GM13976 (cell line): Measurements from ENCODE around the gene APIP.

Source experiments
- DNase-seq: peaks from one replicate; pipeline ENCODE4 v3.0.0; 2012; ENCODE audit warnings: low spot score
- in situ Hi-C: fragments of 300-500 bp; cut with MboI; formaldehyde crosslinking; loops from one replicate; pipeline ENCODE4 v1.12.0; 2022; ENCODE audit warnings: low sequenced_read_pairs, mixed read lengths, inconsistent platforms; ENCODE audit not compliant: unreplicated experiment
- TF ChIP-seq, protein P1 (sequence below): IDR thresholded peaks from 2 replicates; pipeline ENCODE4 v1.5.1; 2012; ENCODE audit warnings: borderline replicate concordance, mild to moderate bottlenecking; ENCODE audit not compliant: insufficient read depth; ENCODE audit errors: extremely low read depth, missing control alignments, control extremely low read depth

APIP gene

DNA sequence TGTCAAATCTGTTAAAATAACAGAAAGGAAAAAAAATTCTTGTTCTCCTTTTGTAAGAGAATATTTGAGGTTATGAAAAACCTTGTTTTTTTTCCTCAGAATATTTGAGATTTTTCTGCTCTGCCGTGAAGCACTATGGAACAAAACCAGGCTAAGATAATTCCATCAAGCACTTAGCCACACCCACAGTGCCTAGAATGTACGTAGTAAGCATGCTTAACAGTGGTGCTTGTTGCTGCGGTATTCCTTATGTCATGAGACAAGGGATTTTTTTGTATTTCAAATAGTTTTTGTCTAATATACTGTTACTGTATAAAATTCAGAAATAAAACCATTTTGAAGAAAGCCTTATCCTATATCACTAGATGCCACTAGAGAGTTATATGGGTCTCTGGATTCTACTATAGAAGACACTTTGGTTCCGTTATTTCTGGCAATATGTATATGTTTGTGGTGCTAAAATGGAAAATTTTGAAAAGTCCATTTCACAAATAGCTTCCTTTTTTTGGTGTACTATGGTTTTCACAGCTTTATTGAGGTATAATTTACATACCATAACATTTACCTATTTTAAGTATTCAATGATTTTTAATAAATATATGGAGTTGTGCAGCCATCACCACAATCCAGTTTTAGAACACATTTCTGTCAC, 24.0 kb upstream of the APIP start:
- TF ChIP-seq, protein P1, sequence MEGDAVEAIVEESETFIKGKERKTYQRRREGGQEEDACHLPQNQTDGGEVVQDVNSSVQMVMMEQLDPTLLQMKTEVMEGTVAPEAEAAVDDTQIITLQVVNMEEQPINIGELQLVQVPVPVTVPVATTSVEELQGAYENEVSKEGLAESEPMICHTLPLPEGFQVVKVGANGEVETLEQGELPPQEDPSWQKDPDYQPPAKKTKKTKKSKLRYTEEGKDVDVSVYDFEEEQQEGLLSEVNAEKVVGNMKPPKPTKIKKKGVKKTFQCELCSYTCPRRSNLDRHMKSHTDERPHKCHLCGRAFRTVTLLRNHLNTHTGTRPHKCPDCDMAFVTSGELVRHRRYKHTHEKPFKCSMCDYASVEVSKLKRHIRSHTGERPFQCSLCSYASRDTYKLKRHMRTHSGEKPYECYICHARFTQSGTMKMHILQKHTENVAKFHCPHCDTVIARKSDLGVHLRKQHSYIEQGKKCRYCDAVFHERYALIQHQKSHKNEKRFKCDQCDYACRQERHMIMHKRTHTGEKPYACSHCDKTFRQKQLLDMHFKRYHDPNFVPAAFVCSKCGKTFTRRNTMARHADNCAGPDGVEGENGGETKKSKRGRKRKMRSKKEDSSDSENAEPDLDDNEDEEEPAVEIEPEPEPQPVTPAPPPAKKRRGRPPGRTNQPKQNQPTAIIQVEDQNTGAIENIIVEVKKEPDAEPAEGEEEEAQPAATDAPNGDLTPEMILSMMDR: no peak
- peak; percentile 23 for DNase-seq
- in situ Hi-C loops: no loop called here

DNA sequence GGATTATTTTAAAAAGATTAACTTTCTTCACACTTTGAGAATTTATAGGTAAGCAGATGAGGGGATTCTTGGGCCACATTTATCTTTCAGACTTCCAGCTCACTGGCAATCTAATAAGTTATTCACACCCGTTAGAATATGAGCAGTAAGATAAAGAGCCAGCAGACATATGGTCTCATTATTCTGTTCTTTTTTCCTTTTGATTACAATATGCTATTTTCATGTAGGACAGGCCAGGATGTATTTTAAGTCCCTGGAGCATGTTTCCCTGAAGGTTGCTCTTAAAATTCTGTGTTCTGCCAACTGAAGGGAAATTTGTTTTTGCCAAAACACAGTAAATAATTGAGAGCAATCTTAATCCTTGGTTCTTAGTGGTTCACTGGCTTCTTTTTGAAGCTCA, 22.4 kb upstream of the APIP start:
- no peak for DNase-seq
- in situ Hi-C loops: no loop called here
- TF ChIP-seq, protein P1: no peak

DNA sequence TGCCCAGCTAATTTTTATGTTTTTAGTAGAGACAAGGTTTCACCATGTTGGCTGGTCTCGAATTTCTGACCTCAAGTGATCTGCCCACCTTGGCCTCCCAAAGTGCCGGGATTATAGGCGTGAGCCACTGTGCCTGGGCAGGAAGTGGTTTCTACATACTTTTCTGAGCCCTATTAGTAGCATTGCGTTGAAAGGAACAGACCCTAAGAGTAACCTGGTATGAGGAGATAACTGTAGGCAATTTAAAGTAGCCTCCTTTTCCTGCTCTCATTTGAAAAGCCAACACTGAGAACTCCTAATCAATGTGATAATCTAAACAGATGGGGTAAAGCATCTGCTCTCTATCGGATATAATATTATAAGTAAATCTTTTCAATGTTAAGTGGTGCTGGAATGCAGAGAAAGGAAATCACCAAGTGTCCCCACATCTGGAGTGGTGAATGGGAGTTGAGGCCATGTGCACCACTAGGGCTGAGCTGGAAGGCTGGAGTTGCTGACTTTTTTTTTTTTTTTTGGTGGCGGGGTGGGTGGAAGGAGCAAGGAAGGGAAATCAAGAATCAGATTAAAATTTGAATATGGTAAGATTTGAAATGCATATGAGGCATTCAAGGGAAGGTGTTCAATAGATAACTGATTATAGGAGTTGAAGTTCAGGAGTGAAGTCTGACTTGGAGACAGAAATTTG, 20.9 kb upstream of the APIP start:
- DNase-seq: no peak
- TF ChIP-seq, protein P1: no peak
- in situ Hi-C loops: no loop called here

DNA sequence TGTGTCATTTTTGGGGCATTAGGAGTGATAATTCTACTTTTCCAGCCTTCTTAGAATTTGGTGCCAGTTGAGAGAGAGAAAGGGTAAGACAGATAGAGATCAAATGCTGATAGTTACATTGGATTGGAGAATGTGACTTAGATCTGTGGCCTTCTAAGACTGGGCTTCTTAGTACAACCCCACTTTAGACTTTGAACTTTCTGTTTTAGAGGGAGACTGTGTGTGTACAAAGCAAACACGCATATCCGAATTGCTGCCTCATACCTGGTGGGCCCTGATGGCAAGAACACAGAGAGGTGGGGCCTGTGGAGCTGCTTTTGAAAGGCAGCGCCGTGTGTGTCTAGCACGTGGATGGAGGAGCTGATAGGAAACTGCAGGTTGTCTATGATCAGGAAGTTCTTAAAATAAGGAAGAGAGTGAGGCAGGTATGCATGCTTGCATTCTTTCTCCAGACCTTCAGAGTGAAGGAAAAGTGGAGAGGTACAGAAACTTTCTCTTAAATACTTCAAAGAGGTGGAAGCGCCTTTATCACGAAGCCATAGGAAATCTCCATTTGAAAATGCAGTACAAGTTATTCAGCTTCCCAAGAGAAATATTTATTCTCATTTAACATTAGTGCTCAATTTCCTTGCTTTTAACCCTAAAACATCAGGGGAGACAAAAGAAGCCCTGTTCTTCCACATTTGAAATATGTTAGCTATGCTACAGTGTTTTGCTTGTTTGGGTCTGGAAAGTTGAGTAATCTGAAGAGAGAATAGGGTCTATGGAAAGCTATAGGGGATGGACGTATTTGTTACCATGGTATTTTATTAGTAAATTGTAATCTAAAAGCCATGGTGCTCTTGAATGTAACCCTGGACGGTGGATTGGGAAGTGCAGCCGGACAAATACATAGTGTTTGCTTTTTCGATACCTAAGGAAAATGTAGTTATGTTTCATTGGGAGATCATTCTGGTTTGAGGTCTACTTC, 13.9 kb upstream of the APIP start:
- DNase-seq: no peak
- in situ Hi-C loops: loop anchor here (5.0 kb wide), 1 partner anchor 462 kb away; no protein-coding TSS in a partner anchor
- TF ChIP-seq, protein P1: no peak

DNA sequence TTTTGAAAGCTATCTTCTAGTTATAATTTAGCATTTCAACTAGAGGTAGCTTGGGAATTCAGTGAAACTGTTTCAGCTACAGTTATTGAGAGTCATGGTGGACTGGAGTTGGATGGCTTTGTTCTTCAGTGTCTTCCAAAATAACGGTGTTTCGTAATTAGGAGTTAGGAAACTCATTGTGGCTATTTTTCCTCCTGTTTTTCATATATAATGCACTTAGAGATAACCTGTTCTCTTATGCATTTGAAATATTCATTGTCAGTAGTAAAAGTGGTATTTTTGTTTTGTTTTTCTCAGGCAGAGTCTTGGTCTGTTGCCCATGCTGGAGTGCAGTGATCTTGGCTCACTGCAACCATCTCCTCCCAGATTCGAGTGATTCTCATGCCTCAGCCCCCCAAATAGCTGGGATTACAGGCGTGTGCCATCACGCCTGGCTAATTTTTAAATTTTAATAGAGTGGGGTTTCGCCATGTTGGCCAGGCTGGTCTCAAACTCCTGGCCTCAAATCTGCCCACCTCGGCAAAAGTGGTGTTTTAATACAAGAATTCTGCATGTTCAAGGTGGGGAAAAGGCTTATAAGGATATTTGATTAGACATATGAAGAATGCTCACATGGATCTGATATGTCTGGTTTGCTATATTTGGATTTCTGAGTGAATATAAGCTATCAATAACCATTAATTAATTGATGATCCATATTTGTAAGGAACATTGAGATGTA, 12.9 kb upstream of the APIP start:
- in situ Hi-C loops: no loop called here
- TF ChIP-seq, protein P1: no peak

More for the DNA sequence above, 12.9 kb upstream of the APIP start:
- no peak for DNase-seq
